GM23338 (cell line): Measurements from ENCODE around the gene RIC1.

Source experiments
- CREB1 ChIP-seq: fragments of 250-450 bp; sonication (Bioruptor Pico); IDR thresholded peaks from 2 replicates; pipeline ENCODE4 v1.5.0; 2020; ENCODE audit warnings: low read depth, mild to moderate bottlenecking, moderate library complexity
- EZH2 ChIP-seq: fragments of 200-600 bp; sonication (generic); IDR thresholded peaks from one replicate; pipeline ENCODE4 v1.8.0; 2017; ENCODE audit warnings: antibody characterized with exemption, mild to moderate bottlenecking, low read depth; ENCODE audit not compliant: unreplicated experiment
- EZH2phosphoT487 ChIP-seq: fragments of 200-600 bp; sonication (generic); IDR thresholded peaks from one replicate; pipeline ENCODE4 v1.8.1; 2018; ENCODE audit warnings: antibody characterized with exemption; ENCODE audit not compliant: unreplicated experiment
- JUNB ChIP-seq: IDR thresholded peaks from one replicate; pipeline ENCODE4 v1.6.1; 2016; ENCODE audit warnings: antibody characterized with exemption; ENCODE audit not compliant: unreplicated experiment
- NANOG ChIP-seq: IDR thresholded peaks from 2 replicates; pipeline ENCODE4 v1.6.1; 2016; ENCODE audit warnings: antibody characterized with exemption, borderline replicate concordance
- POLR2AphosphoS5 ChIP-seq: IDR thresholded peaks from 2 replicates; pipeline ENCODE4 v1.6.1; 2016; ENCODE audit warnings: antibody characterized with exemption, low read depth
- STAT1 ChIP-seq: IDR thresholded peaks from one replicate; pipeline ENCODE4 v1.6.1; 2016; ENCODE audit warnings: antibody characterized with exemption; ENCODE audit not compliant: unreplicated experiment
- ZNF114 ChIP-seq: fragments of 250-450 bp; sonication (Bioruptor Pico); IDR thresholded peaks from 2 replicates; pipeline ENCODE4 v1.5.0; 2020; ENCODE audit warnings: mild to moderate bottlenecking, moderate library complexity
- ZNF331 ChIP-seq: fragments of 250-450 bp; sonication (Bioruptor Pico); IDR thresholded peaks from 2 replicates; pipeline ENCODE4 v1.5.0; 2020; ENCODE audit warnings: low read depth, mild to moderate bottlenecking, moderate library complexity
- TF ChIP-seq, protein P1 (sequence below), 2 experiments: fragments of 200-600 bp in 1 of 2; sonication (generic) in 1 of 2; conservative IDR thresholded peaks; 2 replicates each; pipeline versions ENCODE4 v1.5.1 to v1.6.1; 2016 to 2017; ENCODE audit warnings: antibody characterized with exemption in 2 of 2, low read depth in 2 of 2, mild to moderate bottlenecking in 2 of 2, moderate library complexity in 1 of 2
- TF ChIP-seq, protein P2 (sequence below): IDR thresholded peaks from one replicate; pipeline ENCODE4 v1.6.1; 2018; ENCODE audit warnings: antibody characterized with exemption; ENCODE audit not compliant: unreplicated experiment

DNA sequence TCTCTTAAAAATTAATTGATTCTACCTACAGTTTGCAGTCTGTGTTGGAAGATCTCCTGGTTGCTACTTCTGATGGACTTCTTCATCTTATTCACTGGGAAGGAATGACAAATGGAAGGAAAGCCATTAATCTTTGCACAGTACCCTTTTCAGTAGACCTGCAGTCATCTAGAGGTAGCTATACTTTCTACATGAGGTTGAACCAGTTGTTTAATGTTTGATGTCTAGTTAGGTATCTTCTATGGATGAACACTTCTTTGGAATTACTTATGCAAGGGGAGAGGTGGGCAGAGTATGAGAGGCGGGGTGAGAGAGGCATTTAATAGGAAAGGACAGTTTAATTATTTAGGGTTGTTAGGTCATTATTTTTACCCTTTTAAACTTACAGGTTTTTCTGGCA lies 91.2 kb downstream of the RIC1 start:
- TF ChIP-seq, protein P1, sequence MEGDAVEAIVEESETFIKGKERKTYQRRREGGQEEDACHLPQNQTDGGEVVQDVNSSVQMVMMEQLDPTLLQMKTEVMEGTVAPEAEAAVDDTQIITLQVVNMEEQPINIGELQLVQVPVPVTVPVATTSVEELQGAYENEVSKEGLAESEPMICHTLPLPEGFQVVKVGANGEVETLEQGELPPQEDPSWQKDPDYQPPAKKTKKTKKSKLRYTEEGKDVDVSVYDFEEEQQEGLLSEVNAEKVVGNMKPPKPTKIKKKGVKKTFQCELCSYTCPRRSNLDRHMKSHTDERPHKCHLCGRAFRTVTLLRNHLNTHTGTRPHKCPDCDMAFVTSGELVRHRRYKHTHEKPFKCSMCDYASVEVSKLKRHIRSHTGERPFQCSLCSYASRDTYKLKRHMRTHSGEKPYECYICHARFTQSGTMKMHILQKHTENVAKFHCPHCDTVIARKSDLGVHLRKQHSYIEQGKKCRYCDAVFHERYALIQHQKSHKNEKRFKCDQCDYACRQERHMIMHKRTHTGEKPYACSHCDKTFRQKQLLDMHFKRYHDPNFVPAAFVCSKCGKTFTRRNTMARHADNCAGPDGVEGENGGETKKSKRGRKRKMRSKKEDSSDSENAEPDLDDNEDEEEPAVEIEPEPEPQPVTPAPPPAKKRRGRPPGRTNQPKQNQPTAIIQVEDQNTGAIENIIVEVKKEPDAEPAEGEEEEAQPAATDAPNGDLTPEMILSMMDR (conservative IDR thresholded peaks at IDR 0.05; ENCODE audit: low read depth in 2 of 2), result no peak
- TF ChIP-seq POLR2AphosphoS5, result no peak
- no peak for TF ChIP-seq EZH2
- no peak for TF ChIP-seq JUNB
- no peak for TF ChIP-seq CREB1 (CRISPR knock-in tag)
- no peak for TF ChIP-seq EZH2phosphoT487
- no peak for TF ChIP-seq NANOG
- TF ChIP-seq, protein P2, sequence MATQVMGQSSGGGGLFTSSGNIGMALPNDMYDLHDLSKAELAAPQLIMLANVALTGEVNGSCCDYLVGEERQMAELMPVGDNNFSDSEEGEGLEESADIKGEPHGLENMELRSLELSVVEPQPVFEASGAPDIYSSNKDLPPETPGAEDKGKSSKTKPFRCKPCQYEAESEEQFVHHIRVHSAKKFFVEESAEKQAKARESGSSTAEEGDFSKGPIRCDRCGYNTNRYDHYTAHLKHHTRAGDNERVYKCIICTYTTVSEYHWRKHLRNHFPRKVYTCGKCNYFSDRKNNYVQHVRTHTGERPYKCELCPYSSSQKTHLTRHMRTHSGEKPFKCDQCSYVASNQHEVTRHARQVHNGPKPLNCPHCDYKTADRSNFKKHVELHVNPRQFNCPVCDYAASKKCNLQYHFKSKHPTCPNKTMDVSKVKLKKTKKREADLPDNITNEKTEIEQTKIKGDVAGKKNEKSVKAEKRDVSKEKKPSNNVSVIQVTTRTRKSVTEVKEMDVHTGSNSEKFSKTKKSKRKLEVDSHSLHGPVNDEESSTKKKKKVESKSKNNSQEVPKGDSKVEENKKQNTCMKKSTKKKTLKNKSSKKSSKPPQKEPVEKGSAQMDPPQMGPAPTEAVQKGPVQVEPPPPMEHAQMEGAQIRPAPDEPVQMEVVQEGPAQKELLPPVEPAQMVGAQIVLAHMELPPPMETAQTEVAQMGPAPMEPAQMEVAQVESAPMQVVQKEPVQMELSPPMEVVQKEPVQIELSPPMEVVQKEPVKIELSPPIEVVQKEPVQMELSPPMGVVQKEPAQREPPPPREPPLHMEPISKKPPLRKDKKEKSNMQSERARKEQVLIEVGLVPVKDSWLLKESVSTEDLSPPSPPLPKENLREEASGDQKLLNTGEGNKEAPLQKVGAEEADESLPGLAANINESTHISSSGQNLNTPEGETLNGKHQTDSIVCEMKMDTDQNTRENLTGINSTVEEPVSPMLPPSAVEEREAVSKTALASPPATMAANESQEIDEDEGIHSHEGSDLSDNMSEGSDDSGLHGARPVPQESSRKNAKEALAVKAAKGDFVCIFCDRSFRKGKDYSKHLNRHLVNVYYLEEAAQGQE, result no peak
- TF ChIP-seq ZNF331 (CRISPR knock-in tag), result no peak
- no peak for TF ChIP-seq ZNF114 (CRISPR knock-in tag)
- no peak for TF ChIP-seq STAT1
